Subcutaneous adipose tissue (tissue), 4 donors: ENCODE results near the gene TMEM221. TPM values are rescaled to one million over a fixed set of nuclear protein-coding genes. Genes with fewer than 3 reads are reported as not detected.

Experiments used
- total RNA-seq, 4 donors: library from RNA; depleted of rRNA; stranded (reverse); fragments of >200 nt; gene quantifications; one replicate each; pipeline ENCODE4 v1.1.0, GENCODE V29; 2016
- TF ChIP-seq, protein P1 (sequence below): fragments of 450-650 bp; IDR thresholded peaks from one replicate; pipeline ENCODE4 v1.5.1; 2016; ENCODE audit warnings: low read depth, mild to moderate bottlenecking, control low read depth, antibody characterized with exemption, moderate library complexity

Gene TMEM221
- total RNA-seq, result under 1 TPM in 3 of 4 donors, not detected in 1; 0.34 to 0.66 (median 0.49) TPM

DNA sequence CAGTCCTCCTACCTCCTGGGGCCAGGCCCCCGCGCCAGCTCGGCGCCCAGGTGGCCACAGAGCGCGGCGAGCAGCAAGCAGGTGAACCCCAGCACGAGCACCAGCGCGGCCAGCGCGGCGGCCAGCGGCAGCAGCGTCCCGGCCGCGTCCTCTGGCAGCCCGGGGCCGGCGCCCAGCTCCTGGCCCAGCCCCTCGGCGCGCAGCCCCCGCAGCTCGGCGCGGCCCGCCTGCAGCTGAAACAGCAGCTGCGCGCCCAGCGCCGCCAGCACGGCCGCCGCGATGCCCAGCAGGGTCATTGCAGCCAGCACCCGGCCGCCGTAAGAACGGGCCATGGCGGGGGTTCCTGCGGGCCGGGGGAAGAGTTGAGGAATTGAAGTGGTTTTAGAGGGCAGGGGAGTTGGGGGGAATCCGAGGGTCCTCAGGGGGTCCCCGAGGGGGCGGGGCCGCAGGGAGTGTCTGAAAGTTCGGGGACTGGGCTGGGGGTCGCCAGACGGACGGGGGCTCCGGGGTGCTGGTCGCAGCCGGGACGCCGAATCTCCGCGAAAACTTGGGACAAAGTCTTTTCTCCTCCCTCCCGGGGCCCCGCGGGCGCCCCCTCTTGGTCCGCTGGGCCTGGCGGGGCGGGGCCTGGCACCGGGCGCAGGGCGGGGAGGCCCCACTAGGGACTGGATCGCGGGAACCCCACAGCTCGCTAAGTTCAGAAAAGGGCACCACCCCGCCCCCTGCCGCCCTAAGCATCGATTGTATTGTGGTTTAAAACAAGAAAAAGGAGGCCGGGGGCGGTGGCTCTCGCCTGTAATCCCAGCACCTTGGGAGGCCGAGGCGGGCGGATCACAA, at the start of gene TMEM221:
TSS of gene TMEM221 (minus strand) at position 538 of the 837 bp plus-strand sequence. CDS start at position 332, 206 bp downstream.
- TF ChIP-seq, protein P1, sequence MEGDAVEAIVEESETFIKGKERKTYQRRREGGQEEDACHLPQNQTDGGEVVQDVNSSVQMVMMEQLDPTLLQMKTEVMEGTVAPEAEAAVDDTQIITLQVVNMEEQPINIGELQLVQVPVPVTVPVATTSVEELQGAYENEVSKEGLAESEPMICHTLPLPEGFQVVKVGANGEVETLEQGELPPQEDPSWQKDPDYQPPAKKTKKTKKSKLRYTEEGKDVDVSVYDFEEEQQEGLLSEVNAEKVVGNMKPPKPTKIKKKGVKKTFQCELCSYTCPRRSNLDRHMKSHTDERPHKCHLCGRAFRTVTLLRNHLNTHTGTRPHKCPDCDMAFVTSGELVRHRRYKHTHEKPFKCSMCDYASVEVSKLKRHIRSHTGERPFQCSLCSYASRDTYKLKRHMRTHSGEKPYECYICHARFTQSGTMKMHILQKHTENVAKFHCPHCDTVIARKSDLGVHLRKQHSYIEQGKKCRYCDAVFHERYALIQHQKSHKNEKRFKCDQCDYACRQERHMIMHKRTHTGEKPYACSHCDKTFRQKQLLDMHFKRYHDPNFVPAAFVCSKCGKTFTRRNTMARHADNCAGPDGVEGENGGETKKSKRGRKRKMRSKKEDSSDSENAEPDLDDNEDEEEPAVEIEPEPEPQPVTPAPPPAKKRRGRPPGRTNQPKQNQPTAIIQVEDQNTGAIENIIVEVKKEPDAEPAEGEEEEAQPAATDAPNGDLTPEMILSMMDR, result no peak

- TF ChIP-seq, protein P1, result no peak
These were observed 48.8 kb upstream of the TMEM221 start for GRCh38 chr19:17497149-17497798.

DNA sequence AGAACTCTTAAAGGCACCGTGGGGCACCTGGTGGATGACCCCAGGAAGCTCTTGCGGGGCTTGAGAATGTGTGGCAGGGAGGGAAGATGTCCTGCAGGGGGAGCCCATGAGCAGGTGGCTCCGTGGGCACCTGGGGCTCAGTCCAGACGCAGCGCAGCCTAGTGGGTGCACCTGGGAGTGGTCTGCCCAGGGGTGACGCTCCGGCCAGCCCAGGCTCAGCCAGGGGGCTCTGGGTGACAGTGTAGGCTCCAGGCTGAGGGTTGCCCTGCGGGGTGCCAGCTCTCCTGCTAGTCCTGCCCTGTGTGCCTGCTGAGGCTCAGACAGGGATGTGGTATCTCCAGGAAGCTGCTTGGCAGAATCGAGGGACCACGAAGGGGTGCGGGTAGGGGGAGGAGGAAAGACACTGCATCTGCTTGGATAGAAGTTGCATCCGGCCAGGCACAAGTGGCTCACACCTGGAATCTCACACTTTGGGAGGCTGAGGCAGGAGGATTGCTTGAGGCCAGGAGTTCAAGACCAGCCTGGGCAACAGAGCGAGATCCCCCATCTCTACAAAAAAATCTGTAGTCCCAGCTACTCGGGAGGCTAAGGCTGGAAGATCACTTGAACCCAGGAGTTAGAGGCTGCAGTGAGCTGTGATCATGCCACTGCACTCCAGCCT, 48.0 kb upstream of the TMEM221 start:
- TF ChIP-seq, protein P1, result no peak

GRCh38 chr19:17495639-17496296, 47.3 kb upstream of the TMEM221 start:
- TF ChIP-seq, protein P1, result no peak

DNA sequence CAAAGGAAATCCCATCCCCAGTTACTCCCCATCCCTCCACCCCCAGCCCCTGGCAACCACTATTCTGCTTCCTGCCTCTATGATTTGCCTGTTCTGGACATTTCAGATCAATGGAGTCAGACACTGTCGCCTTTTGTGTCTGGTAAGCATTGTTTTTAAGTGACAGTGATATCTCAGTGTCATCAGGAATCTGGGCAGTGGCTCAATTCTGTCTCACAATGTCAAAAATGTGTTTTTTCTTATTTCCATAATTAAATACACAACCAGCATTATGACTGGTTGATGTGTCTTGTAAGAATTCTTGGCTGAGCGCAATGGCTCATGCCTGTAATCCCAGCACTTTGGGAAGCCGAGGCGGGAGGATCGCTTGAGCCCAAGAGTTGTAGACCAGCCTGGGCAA, 42.8 kb upstream of the TMEM221 start:
- TF ChIP-seq, protein P1, result no peak

DNA sequence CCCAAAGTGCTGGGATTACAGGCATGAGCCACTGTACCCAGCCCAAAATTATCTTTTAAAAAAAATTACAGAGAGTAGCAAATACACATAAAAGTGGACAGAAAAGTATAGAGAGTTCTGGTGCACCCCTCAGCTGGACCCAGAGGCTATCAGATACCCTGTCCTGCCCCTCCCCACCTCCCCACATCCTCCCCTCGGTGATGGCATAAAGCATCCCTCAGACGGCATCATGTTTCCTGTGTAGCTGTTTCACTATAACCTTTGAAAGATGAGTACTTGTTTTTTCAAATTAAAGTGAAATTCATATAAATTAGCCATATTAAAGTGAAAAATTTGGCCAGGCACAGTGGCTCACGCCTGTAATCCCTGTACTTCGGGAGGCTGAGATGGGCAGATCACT, 41.9 kb upstream of the TMEM221 start:
- TF ChIP-seq, protein P1, result no peak
